Aorta (tissue), 5 donors: ENCODE measurements around the gene SIRT3. TPM values are rescaled to one million over a fixed set of nuclear protein-coding genes. Genes with fewer than 3 reads are reported as not detected.
A peak's percentile ranks its signal among the peaks of the same experiment; 100 is the strongest.
"Not testable (repeated sequence)": the region's sequence is repeated elsewhere in the genome, so short reads cannot be mapped to it uniquely, and the experiment has no call there.

Source experiments
- ATAC-seq: fragments of 200-7000 bp; cut with Tn5 transposase; one replicate; pipeline ENCODE4 v1.9.1; 2022; ENCODE audit warnings: moderate library complexity; ENCODE audit not compliant: low FRiP score
- DNase-seq, 2 donors: peaks; one replicate each; pipeline ENCODE4 v3.0.0-alpha.2; 2020
- H3K27ac ChIP-seq, 2 donors: one replicate each; pipeline ENCODE4 v1.5.1; 2013; ENCODE audit warnings: low read length in 2 of 2, mild to moderate bottlenecking in 2 of 2, moderate library complexity in 2 of 2, control low read depth in 1 of 2, inconsistent platforms in 1 of 2, low read depth in 1 of 2
- H3K27me3 ChIP-seq, 2 donors: one replicate each; pipeline ENCODE4 v1.6.1; 2013; ENCODE audit warnings: control low read depth in 1 of 2, low read length in 1 of 2, mild to moderate bottlenecking in 1 of 2, moderate library complexity in 1 of 2; ENCODE audit not compliant: insufficient read depth in 2 of 2, control insufficient read depth in 1 of 2
- H3K36me3 ChIP-seq, 2 donors: one replicate each; pipeline ENCODE4 v1.6.1; 2013; ENCODE audit warnings: control low read depth in 1 of 2, low read length in 1 of 2, mild to moderate bottlenecking in 1 of 2; ENCODE audit not compliant: insufficient read depth in 2 of 2, control insufficient read depth in 1 of 2
- H3K4me1 ChIP-seq, 2 donors: one replicate each; pipeline ENCODE4 v1.6.1; 2013; ENCODE audit warnings: low read length in 2 of 2, control low read depth in 1 of 2, mild to moderate bottlenecking in 1 of 2, moderate library complexity in 1 of 2; ENCODE audit not compliant: insufficient read depth in 2 of 2, control insufficient read depth in 1 of 2
- H3K4me3 ChIP-seq, 2 donors: one replicate each; pipeline ENCODE4 v1.5.1; 2013; ENCODE audit warnings: low read length in 2 of 2, control low read depth in 1 of 2, mild to moderate bottlenecking in 1 of 2
- H3K9me3 ChIP-seq: one replicate; pipeline ENCODE4 v1.6.1; 2013; ENCODE audit warnings: mild to moderate bottlenecking, low read length; ENCODE audit not compliant: control insufficient read depth
- WGBS, 2 donors: extraction: QIAGEN DNeasy Blood & Tissue Kit; methylation state at CpG; one replicate each; pipeline ENCODE4 v1.1.7; 2013; 5-methylcytosine and 5-hydroxymethylcytosine counted together
- intact Hi-C, 2 donors: fragments of 100-400 bp; cut with DNase I; formaldehyde crosslinking; loops; one replicate each; pipeline versions ENCODE4 v1.14.2 to v1.15.0; 2022
- polyA plus RNA-seq, 2 donors: library from polyadenylated mRNA; stranded (reverse); fragments of 200-250 nt; gene quantifications; one replicate each; pipeline ENCODE4 v1.2.3, GENCODE V29; 2013
- total RNA-seq, 2 donors: library from RNA; stranded (reverse); fragmentation: NEBNext Ultra II Directional; extraction: Animal tissue kit (Norgen Biotek cat#: 25700); gene quantifications; one replicate each; pipeline ENCODE4 v1.2.1, GENCODE V29; 2021
- donor health status: healthy with polysubstance abuse.
- donor health status: Bipolar disorder and iron deficiency.
- donor health status: DM: no; HTN: no; CAD: no.
- donor health status: DM: no; HTN: no; CAD: no.
- donor health status: DM: yes; HTN: yes; CAD: no.

SIRT3 gene
- total and polyA plus RNA-seq, 4 donors: 8.6 to 24.8 (median 16.2) TPM

GRCh38 chr11:251550-251949, 15.4 kb upstream of the SIRT3 start:
- DNase-seq (no peak), ATAC-seq (no peak)
- Histone ChIP-seq H3K9me3 (no peaks in the 10 kb centered on the region), H3K27me3 (no peaks in the 10 kb centered on the region), H3K4me3 (no peak overlapping the region), H3K27ac (no peak overlapping the region), H3K4me1 (no peaks in the 10 kb centered on the region), H3K36me3 (peaks cover 4 to 6% of the 10 kb centered on the region in 2 donors)
- intact Hi-C loops: loop anchor here in 1 of 2 donors (1.0 to 5.0 kb wide), 2 partner anchors 36 to 111 kb away; partner anchors contain the start of gene PGGHG
- WGBS, 2 donors: 68 to 70% methylated on average over 10 of the region's 10 CpGs

DNA sequence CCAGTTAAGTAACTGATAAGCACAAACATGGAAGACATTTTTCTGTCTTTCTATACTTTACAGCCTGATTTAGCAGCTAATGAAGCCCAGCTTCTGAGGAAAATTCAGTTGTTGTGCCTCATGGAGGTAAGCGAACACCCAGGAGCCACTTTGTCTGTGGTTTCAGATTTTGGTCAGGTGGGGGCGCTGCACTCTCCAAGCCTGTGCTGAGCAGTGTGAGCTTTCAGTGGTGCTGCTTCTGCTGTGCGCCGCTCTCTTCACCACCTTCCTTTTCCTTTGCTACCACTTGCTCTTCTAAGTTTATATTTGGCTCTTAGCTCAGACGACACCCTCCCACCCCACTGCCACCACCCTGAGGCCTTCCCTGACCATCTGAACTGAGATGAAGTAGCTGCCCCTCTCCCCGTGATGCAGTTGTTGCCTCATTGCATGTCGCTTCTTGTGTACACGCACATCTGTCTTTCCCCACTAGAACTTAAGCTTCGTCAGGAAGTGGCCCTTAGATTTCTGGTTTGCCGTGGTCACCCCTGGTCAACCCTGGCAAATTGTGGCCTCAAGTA, 14.7 kb upstream of the SIRT3 start:
- peaks cover 4 to 6% of the 10 kb centered on the region in 2 donors for H3K36me3 ChIP-seq
- H3K27ac ChIP-seq: peak overlapping the region in 1 of 2 donors; percentile 13
- peak; percentile 69 for ATAC-seq
- no peaks in the 10 kb centered on the region for H3K4me1 ChIP-seq
- no peaks in the 10 kb centered on the region for H3K9me3 ChIP-seq
- WGBS, 2 donors: 72 to 74% methylated on average over 10 of the region's 10 CpGs
- no peaks in the 10 kb centered on the region for H3K27me3 ChIP-seq
- no peak overlapping the region for H3K4me3 ChIP-seq
- peak; percentile 77 to 85 for DNase-seq
- intact Hi-C loops: loop anchor here in 1 of 2 donors (1.0 to 5.0 kb wide), 2 partner anchors 36 to 111 kb away; partner anchors contain the start of gene PGGHG

- 85 to 92% methylated on average over 5 of the region's 5 CpGs for WGBS, 2 donors
- Histone ChIP-seq H3K4me1 (no peaks in the 10 kb centered on the region), H3K27me3 (no peaks in the 10 kb centered on the region), H3K9me3 (no peaks in the 10 kb centered on the region), H3K36me3 (peaks cover 4 to 8% of the 10 kb centered on the region in 2 donors), H3K27ac (no peak overlapping the region), H3K4me3 (no peak overlapping the region)
- ATAC-seq (no peak), DNase-seq (no peak)
- intact Hi-C loops: loop anchor here in 1 of 2 donors (5.0 kb wide), 1 partner anchor 37 kb away; the partner anchor contains the start of gene PGGHG
Measured at GRCh38 chr11:250274-250673, 14.1 kb upstream of the SIRT3 start.

DNA sequence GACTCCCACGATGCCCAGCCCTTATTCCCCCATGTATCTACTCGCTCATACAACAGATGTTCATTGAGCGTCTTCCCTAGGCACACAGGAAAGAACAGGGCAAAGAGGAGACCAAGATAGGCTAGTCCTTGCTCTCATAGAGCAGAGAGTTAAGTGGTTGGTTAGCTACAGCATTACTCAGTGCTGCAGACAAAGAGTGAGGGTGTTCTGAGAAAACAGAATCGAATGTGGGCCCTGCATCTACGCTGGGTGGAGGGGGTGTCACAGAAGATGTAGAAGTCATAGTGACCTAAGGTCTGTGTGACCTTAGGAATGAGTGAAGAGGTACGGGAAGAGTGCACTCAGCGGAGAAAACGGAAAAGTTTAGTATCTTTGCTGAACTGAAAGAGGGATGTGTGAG, 12.9 kb upstream of the SIRT3 start:
- no peak overlapping the region for H3K4me3 ChIP-seq
- peaks cover 4 to 10% of the 10 kb centered on the region in 2 donors for H3K36me3 ChIP-seq
- no peaks in the 10 kb centered on the region for H3K4me1 ChIP-seq
- no peaks in the 10 kb centered on the region for H3K27me3 ChIP-seq
- ATAC-seq (no peak), DNase-seq (no peak)
- no peaks in the 10 kb centered on the region for H3K9me3 ChIP-seq
- no peak overlapping the region for H3K27ac ChIP-seq
- 75 to 78% methylated on average over 8 of the region's 8 CpGs for WGBS, 2 donors
- intact Hi-C loops: no loop called here

DNA sequence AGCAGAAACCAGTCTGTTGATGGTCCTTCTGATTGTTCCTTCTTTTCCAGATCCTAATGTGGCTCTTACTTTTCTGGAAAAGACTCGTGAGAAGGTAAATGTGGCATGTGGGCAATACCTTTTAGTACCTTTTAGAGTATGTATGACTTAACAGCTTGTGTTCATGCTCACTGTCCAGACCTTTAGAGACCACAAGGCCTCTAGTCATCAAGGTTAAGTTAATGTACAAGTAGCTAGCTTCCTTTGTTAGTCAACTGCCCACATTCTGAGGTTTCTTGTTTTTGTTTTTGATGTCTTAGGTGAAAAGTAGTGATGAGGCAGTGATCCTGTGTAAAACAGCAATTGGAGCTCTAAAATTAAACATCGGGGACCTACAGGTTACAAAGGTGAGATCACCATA, 8.2 kb upstream of the SIRT3 start:
- Histone ChIP-seq H3K27ac (no peak overlapping the region), H3K4me3 (no peak overlapping the region), H3K4me1 (no peaks in the 10 kb centered on the region), H3K36me3 (peaks cover 0 to 8% of the 10 kb centered on the region in 2 donors), H3K9me3 (no peaks in the 10 kb centered on the region), H3K27me3 (no peaks in the 10 kb centered on the region)
- ATAC-seq: no peak
- WGBS, 2 donors: 94% methylated on average over 2 of the region's 2 CpGs
- no peak for DNase-seq
- intact Hi-C loops: no loop called here

DNA sequence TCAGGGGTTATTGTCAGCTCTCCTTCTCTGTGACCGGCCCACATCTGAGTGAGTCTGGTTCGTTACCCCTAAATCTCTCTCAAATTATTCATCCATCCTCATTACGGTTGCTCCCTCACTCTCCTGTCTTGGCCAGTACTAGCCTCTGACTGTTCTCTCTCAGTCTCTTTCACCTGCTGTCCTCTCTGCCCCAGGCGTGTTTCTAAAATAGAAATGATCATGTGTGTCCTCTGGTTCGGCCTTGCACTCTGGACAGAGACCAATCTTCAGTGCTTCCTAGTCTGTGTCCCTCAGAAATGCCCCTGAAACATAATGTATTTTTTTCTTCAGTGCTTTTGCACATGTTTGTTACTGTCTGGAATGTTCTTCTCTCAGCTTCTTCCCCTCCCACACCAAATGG, 5.5 kb upstream of the SIRT3 start:
- no peaks in the 10 kb centered on the region for H3K27me3 ChIP-seq

GRCh38 chr11:240315-240714, 4.2 kb upstream of the SIRT3 start:
- intact Hi-C loops: no loop called here
- Histone ChIP-seq H3K4me1 (no peaks in the 10 kb centered on the region), H3K9me3 (no peaks in the 10 kb centered on the region), H3K36me3 (peaks cover 0 to 4% of the 10 kb centered on the region in 2 donors), H3K27ac (no peak overlapping the region), H3K4me3 (no peak overlapping the region), H3K27me3 (no peaks in the 10 kb centered on the region)
- WGBS, 2 donors: 11% methylated on average over 1 of the region's 1 CpG
- DNase-seq (no peak), ATAC-seq (no peak)

More for the DNA sequence above, 5.5 kb upstream of the SIRT3 start:
- H3K4me3 ChIP-seq: no peak overlapping the region
- peaks cover 0 to 5% of the 10 kb centered on the region in 2 donors for H3K36me3 ChIP-seq
- DNase-seq: no peak
- H3K4me1 ChIP-seq: no peaks in the 10 kb centered on the region
- H3K27ac ChIP-seq: no peak overlapping the region
- H3K9me3 ChIP-seq: no peaks in the 10 kb centered on the region
- no peak for ATAC-seq
- intact Hi-C loops: no loop called here
- 91 to 93% methylated on average over 5 of the region's 5 CpGs for WGBS, 2 donors

- WGBS, 2 donors: 83 to 84% methylated on average over 7 of the region's 7 CpGs
- not testable (repeated sequence) for H3K4me3 ChIP-seq, ATAC-seq, H3K27me3 ChIP-seq, DNase-seq, H3K9me3 ChIP-seq, H3K27ac ChIP-seq, H3K4me1 ChIP-seq, H3K36me3 ChIP-seq
- intact Hi-C loops: loop anchor here in 1 of 2 donors (10.0 kb wide), 1 partner anchor 66 kb away; the partner anchor contains the start of gene IFITM2
Measured at GRCh38 chr11:238346-238745, 2.2 kb upstream of the SIRT3 start.
